ENCODE data around the gene ADCY1.
"Not testable (repeated sequence)": the region's sequence is repeated elsewhere in the genome, so short reads cannot be mapped to it uniquely, and the experiment has no call there.

DNA sequence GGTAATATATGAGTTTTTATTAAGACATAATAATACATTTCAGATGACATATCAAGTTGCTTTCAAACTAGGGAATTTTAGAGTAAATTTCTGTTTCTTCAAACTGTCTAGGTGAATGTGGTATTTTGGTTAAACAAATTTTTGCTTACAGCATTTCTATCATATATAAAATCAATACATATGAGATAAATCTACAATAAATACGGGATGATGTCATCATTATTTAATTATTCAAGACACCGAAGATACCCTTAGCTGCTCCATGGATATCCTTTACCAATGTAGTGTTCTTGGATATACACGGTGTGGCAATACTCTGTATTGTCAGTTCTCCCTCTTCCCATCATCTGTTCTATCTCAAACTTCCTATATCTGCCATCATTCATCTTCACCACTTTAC lies 166.4 kb downstream of the ADCY1 start:
- TF ChIP-seq YY1 (IDR thresholded peaks at IDR 0.05; ENCODE audit: insufficient read depth, insufficient read length); ZNF274 (IDR thresholded peaks at IDR 0.05; ENCODE audit: low read depth, low read length); SUZ12 (IDR thresholded peaks at IDR 0.05; ENCODE audit: extremely low read depth, insufficient read depth, insufficient read length): not testable (repeated sequence)

Measured in NT2/D1 (cell line).